NCI-H524 treated with DMSO at 0.1 percent for 48 hours (cell line): ENCODE results near the gene PWP2.
"Not testable (repeated sequence)": the region's sequence is repeated elsewhere in the genome, so short reads cannot be mapped to it uniquely, and the experiment has no call there.

ENCODE experiments used
- DNase-seq: peaks from one replicate; lab custom pipeline; 2025; lab: John Stamatoyannopoulos, UW

The PWP2 gene

DNA sequence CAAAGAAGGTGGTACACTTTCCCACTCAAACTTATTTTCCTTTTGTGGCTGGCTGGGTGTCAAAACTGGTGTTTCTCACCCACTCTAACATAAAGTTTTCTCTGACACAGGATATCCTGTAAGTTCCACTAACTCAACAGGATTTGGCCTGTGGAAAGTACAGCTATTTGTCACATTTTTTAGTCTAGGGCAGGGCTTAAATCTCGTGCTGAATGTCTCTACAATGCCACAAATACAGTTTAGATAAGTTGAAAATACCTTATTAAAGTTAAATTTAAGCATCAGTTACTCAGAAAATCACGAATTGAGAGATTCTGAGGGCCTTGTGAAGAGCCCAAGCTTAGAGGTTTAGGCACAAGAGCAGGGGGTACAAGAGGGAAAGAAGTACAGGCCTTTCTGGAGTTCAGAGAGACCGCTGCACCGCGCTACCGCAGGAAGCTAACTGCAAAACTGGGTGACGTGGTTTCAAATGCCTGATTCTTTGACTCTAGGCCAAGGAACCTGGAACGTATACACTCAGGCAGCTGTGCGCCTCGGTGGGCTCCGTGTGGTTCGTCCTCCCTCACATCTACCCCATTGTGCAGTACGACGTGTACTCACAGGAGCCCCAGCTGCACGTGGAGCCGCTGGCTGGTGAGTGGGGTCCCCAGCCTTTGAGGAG, 23.4 kb upstream of the PWP2 start:
- DNase-seq, result no peak

- no peak for DNase-seq
These were observed 22.5 kb upstream of the PWP2 start for GRCh38 chr21:44084496-44085241.

DNA sequence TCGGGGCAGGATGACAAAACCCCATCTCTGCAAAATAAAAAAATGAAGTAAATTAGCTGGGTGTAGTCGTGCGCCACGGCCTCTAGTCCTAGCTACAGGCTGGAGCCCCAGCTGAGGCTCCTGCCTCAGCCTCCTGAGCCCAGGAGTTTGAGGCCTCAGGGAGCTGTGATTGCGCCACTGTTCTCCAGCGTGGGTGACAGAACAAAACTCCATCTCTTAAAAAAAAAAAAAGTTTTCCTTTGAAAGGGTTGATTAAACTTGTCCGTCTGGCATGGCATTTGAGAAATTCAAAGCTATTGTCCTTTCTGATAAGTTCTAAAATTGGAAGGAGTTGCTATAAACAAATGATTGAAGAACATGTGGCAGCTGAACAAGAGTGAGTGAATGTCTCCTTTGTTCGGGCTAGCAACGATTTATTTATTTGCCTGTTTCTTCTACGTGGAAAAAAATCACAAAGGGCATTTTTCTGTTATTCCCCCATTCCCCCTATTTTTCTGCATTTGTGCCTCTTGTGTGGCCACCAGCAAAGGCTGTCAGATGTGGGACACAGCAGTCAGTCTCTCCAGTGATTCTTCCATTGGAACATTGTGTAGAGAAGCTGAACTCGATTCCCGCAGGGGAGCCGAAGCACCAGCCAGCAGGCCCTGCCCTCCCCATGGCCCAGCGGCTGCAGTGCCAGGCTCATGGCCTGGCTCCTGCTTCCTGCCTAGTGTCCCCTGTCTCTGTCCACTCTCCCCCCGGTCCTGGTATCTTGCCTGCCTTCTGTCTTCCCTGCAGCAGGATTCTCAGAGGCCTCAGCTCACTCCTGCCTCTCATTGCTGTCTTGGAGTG, 21.5 kb upstream of the PWP2 start:
- DNase-seq, result no peak

- no peak for DNase-seq
These were observed 20.4 kb upstream of the PWP2 start for GRCh38 chr21:44086636-44087425.

GRCh38 chr21:44087426-44088400, 19.5 kb upstream of the PWP2 start:
- no peak for DNase-seq

DNA sequence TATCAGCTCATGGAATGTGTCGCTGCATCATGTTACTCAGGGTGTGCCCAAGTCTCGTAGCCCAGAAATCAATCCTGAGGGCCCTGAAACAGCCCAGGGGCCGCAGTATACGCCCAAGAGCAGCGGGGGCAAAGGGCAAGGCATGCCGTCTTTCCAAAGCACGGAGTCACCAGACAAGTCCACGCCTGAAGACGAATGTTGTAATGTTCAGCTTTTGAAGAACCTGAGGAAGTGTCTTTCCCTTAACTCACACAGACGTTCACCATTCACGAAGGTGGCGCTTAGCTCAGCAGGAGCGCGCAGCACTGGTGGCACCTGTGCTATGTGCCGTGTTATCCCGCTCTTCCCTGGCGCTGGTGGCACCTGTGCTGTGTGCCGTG, 18.8 kb upstream of the PWP2 start:
- no peak for DNase-seq

GRCh38 chr21:44089001-44089911, 17.9 kb upstream of the PWP2 start:
- no peak for DNase-seq

DNA sequence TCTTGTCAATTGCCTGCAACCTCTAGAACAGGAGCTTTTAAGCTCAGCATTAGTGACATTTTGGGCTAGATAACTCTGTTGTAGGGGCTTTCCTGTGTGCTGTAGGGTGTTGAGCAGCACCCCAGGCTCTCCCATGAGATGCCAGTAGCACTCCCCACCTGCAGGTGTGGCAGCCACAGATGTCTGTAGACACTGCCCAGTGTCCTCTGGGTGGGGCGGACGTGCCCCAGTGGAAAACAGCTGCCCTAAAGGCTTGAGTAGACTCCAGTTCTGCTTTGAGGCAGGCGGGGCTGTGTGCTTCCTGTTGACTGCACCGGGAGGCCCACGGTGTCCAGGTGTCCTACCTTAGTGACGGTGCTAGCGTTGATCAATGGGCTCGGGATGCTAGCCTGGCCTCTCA, 16.9 kb upstream of the PWP2 start:
- DNase-seq, result no peak

GRCh38 chr21:44092211-44092610, 15.0 kb upstream of the PWP2 start:
- DNase-seq, result no peak

- DNase-seq, result no peak
These were observed 13.4 kb upstream of the PWP2 start for GRCh38 chr21:44093761-44094160.

DNA sequence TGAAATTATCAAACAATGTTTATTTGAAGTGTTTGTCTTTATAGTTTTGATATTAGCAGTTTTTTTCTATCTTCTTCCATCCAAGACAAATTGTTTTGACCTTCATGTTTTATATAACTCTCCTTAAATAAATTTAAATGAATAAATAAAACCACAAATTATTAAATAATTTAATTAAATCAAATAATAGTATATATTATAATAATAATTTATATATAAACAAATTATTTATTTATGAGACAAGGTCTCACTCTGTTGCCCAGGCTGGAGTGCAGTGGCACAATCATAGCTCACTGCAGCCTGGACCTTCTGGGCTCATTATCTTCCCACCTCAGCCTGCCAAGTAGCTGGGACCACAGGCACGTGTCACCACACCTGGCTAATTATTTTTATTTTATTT, 12.4 kb upstream of the PWP2 start:
- no peak for DNase-seq

GRCh38 chr21:44098507-44098906, 8.7 kb upstream of the PWP2 start:
- DNase-seq, result not testable (repeated sequence)

GRCh38 chr21:44098964-44099363, 8.2 kb upstream of the PWP2 start:
- not testable (repeated sequence) for DNase-seq

- not testable (repeated sequence) for DNase-seq
These were observed 390 bp downstream of the PWP2 start for GRCh38 chr21:44107589-44107988.

GRCh38 chr21:44113702-44114371, 6.6 kb downstream of the PWP2 start:
- not testable (repeated sequence) for DNase-seq

- not testable (repeated sequence) for DNase-seq
These were observed 14.9 kb downstream of the PWP2 start for GRCh38 chr21:44122131-44122530.

DNA sequence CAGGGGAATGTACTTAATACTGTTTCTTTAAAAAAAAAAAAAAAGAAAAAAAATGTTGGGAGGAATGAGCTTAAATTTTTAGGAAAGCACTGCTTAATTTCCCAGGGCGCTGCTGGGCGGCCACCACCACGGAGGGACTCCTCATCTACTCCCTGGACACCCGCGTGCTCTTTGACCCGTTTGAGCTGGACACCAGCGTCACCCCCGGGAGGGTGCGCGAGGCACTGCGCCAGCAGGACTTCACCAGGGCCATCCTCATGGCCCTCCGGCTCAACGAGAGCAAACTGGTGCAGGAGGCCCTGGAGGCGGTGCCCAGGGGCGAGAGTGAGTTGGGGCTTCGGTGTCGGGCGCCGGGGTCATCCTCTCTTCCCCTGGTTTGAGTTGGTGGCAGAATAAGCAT, 20.6 kb downstream of the PWP2 start:
- DNase-seq, result not testable (repeated sequence)

GRCh38 chr21:44133715-44134057, 26.5 kb downstream of the PWP2 start:
- not testable (repeated sequence) for DNase-seq

GRCh38 chr21:44134732-44135131, 27.5 kb downstream of the PWP2 start:
- not testable (repeated sequence) for DNase-seq
